Stimulated activated CD4-positive, alpha-beta T cell treated with anti-CD3 and anti-CD28 coated beads, TNF-alpha, amount 100 ng/mL, for 1 hour (primary cell): ENCODE results near the gene GLCCI1.
"Not testable (repeated sequence)": the region's sequence is repeated elsewhere in the genome, so short reads cannot be mapped to it uniquely, and the experiment has no call there.

Experiments used
- DNase-seq, 3 donors: peaks; one replicate each; pipeline ENCODE4 v3.0.0-alpha.2; 2020; ENCODE audit warnings: low read depth in 3 of 3, low spot score in 1 of 3

GLCCI1 gene

DNA sequence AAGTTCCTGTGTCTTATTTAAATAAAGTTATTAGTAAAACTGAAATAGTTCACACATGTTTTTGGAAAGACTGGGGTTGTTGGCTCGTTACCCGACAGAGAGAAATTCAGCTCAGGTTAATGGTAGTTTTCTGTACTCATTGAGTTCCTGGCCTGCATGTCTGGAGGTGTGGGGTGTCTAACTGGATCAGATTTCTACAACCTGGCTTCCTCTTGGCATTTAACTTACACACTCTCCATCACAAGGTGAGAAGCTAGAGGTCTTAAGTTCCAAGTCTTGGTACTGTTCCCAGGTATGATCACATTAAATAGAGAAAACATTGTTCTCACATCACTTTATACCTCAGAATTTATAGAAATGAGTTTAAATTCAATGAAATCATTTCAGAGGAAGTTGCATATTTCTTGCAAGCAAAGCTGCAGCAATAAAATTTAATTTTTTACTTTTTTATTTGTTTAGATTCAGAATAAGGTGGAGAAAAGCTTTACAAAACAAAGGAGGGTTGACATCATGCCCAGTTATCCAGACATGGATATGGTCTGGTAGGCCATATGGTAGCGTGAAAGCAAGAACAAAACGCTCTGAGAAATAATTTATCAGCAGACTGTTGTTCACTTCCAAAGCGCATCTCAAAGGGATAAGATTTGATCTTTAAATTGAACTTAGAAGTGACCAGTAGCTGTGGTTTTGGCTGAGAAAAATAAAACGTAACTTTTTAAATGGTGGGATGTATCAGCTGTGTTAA lies 120.6 kb downstream of the GLCCI1 start:
- no peak for DNase-seq

DNA sequence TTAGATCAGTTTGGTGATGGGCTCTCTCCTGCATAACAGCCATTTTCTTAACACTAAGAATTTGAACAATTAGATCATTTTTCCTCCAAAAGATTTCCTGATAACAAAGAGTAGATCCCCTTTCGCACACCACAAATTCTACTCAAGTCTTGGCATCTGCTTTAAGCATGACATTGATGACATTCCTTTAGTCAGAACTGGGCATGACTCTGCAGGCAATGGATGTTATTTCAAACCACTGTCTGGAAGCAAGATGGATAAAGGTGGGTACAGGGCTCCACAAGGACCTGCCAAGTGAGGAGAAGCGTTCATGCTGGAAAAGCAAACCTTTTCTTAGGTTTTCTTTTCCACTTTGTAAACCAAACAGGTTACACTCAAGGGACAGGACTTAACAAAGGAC lies 123.5 kb downstream of the GLCCI1 start:
- no peak for DNase-seq

DNA sequence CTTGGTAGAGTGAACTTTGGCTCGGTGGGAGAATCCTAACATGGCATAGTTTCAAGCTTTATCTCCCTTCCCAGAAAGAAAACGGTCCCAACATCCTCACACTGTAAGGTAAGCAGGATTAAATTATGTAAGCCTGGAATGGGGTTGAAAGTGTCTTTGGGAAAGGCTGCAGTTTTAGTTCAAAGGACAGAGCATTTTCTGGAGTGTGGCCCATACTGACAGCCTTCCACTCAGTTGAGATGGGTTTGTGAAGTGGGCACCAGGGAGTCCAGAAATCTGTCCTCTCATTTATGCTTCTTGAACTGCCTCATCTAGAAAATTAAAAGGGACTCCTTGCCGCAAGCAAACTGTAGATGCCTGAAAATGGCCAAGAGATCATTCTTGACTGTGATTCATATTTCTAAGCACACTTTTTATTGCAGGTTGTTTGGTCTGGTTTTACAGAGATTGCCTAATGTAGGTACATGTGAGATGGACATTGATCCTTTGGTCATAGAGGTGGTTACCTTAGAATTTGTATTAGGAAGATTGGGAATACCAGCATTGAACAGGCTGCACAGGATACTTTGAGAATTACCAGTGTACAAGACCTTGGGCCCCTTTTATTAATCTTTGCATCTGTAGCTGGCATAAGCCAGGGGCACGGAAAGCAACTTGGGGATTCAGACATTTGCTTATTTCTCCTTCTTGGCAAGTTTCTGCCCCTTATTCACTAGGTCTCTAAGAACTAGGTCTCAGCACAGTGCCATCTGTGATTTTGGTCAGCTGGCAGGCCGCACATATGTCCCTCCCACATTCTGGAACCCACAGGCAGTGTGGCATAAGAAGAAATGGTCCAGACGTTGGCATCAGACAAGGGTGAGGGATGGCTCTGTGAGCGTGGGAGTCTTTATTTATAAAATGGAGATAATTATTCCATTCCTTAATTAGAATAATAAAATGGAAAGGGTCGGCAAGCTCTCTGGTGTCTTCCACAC lies 125.9 kb downstream of the GLCCI1 start:
- DNase-seq, result no peak

DNA sequence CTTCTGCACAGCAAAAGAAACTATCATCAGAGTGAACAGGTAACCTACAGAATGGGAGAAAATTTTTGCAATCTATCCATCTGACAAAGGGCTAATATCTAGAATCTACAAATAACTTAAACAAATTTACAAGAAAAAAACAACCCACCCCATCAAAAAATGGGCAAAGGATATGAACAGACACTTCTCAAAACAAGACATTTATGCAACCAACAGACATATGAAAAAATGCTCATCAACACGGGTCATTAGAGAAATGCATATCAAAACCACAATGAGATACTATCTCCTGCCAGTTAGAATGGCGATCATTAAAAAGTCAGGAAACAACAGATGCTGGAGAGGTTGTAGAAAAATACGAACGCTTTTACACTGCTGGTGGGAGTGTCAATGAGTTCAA lies 132.7 kb downstream of the GLCCI1 start:
- DNase-seq, result not testable (repeated sequence)

DNA sequence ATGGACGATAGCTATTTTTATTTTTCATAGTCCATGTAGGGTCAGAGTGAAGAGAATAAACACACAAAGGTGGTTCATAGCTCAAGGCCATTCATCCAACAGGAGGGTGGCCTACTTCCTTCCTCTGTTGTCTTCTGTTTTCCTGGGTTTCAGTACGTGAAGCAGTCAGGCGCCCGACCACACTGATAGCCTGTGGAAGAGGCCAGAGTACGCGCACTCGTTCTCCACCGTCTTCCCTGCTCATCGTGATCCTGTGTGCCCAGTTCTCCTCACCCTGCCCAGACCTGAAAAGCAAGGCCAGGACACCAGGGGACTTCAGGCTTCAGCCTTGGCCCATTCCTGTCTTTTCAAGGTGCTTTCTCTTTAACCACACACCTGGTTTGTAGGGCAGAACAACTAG lies 134.7 kb downstream of the GLCCI1 start:
- DNase-seq, result no peak

DNA sequence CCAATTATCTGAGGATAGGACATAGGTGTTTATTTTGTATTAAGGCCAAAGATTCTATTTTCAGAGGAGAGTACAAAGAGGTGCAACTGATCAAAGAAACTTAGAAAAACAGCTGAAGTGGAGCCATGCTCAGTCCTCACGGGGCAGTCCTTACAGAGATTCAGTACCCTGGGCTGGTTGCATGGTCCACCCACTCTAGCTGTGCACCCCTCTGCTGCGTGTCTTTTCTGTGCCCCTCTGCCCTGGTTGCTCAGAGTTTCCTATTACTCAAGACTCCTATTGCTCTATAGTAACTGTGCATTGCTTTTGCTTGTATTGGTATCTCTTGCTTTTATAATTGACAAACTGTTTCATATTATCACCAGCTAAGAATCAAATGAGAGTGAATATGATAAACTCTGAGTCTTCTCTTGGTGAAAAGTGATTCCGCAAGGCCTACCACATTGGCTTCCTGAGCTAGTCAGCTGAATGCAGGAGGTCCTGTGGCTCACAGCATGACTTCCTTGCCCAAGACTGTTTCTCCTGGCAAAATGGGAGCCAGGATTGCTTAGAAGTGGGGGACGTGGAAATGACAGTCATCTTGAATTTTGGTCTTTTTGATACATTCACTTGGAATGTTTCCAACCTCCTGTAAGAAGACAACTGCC lies 137.0 kb downstream of the GLCCI1 start:
- DNase-seq, result no peak

DNA sequence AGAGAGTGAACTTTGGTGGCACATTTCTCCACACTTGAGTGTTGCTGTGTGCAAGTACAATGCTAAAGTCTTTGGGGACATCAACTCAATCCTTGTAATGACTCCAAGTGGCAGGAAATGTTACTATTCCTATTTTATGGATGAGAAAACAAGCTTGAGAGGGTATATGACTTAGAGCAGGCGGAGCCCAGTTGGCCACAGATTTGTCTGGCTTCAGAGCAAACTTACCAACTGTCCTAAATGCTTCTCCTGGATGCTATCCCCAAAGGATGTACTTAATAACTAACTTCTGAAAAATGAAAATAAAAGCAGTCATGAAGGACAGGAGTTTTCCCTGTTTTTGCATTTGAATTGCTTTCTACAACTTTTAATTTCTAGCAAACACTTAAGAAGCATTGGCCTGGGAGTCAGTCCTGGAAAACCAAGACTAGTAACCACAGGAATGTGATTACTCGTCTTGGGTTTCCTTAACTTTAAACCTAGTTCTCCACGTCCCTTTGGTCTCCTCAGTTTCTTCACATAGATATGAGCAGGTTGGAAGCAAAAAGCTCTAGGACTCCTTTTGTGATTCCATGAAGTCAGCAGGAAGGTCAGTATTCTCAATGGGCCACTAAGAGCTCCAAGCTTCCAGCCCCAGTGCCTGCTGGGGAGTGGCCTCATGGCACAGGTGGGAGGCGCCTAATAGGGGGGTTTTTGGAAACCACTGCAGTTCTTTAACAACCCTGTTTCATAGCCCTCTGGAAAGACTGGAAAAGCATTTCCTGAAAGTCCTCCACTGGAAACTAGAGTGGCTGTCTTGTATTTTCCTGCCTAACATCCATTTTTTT lies 140.8 kb downstream of the GLCCI1 start:
- no peak for DNase-seq

DNA sequence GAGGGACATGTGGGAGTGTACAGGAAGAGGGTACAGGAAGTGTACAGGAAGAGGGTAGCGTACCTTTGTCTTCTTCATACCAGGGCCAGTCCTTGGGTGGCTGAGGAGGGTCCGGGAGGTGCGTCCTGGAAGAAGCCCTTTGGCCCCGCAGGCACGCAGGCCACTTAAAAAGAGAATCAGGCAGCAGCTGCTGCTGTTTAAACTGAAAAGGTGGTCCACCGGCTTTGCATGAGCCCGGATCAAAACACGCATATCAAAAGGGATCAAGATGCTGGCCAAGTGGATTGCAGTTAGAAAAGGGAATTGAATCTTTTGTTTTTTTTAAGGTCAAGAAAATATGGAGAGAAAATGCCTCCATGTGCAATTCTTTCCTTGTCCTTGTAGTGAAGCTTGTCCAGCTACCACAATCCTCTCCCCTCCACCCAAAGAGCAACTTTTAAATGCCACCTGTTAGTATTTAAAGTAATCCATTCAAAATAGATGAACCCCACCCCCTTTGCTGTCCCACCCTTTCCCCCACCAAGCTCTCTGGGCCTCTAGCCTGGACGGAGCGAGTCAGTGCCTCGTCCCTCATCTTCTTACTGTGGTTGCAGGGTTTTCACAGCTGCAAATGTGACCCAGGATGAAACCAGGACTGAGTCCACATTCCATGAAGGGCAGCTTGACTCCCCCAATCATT lies 142.8 kb downstream of the GLCCI1 start:
- no peak for DNase-seq

DNA sequence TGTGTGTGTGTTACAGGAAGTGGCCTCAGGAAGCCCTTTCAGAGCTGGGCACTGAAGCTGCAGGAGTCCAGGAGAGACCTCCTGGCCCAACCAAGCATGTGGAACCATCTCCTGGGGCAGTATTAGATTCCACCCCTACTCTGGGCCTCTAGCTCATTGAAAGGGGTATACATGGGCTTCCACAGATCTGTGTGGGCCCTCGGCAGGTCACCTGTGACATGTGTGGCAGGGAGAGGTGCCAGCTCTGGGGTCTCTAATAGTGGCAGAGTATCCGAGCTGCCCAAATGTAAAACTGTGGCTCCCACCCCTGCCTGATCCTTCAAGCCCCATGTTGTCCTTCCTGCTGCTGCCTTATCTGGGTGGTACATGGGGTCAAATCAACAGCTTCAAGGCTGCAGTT lies 144.1 kb downstream of the GLCCI1 start:
- no peak for DNase-seq

DNA sequence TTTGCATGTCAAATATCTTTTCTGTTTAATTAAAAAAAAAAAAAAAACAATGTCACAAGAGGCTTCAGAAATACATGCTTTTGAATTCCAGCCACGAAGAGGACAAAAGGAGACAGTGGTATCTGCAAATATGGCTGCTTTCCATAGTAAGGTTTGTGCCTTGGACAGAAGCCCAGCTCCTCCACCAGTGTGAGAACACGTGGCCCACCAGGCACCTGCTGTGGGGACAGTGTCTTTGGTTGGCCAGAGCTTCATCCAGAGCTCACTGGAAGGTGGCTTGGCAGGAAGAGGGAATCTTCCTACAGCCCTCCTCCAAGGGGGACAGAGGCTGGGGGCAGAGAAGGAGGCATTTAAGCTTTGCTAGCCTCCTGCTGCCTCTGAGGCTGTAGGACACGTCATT lies 144.6 kb downstream of the GLCCI1 start:
- DNase-seq, result no peak

DNA sequence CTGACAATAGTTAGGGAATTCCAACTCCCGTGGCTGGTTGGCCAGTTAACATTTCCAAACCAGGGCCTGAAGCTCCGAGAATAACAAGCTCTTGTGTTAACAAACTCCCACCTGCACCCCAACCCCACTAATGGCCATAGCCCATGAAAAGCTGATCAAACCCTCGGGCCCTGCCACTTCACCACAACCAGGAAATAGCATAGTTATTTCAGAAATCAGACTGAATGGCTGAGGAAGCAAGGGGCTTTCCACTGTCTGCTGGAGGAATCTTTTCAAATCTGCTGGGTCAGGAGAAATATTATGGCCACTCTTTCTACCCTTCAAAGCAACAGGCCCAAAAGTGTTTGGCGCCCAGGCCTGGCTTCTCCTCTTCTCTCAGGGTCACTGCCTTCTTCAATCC lies 145.6 kb downstream of the GLCCI1 start:
- no peak for DNase-seq

DNA sequence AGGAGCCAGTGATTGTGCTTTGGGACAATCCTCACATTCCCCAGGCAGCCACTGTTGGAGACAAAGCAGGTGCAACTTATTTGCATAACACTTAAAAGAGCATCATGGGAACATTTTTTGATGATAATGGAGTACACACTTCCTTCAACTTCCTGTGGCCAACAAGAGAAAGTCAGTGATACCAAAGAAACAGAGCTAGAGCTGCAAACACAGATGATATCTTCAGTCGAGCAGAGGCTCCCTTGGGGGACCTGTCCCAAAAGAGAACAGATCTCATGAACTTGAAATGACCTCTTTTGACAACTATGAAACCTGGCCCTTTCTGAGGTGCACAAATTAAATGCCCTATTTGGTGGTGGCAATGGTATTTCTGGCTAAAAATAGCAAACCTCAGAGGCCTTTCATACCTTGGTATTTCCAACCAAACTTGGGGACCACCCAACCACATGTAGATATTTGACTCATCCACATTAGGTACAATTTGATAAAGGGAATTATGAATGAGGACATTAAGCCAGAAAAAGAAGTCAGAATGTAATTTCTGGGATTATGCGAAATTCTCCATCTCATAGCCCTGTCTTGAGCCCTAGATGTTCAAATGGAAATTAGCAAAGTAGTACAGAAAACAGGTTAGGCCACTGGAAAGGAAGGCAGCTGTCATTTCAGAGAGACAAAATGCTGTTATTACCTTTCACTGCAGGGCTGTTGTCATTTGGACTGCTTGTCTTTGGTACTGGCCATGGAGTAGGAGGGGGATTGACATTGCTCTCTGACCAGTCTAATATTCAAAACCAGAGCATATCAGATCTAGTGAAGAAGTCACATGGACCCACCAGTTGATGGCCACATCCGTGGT lies 147.2 kb downstream of the GLCCI1 start:
- DNase-seq, result no peak

DNA sequence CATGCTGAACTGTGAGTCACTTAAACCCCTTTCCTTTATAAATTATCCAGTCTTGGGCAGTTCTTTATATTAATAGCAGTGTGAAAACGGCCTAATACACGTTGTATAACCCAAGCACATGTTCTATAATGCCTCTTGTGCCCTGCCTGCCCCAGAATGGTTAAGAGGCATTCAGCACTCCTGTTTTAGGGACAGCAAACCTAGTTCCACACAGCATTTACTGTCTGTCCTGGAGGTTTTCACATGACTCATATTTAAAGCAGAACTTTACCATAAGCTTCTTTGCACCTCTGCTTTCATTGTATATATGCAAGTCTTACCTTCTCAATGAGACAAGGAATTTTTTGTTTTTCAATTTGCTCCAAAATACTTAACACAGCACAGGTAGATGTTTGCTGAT lies 148.6 kb downstream of the GLCCI1 start:
- no peak for DNase-seq

DNA sequence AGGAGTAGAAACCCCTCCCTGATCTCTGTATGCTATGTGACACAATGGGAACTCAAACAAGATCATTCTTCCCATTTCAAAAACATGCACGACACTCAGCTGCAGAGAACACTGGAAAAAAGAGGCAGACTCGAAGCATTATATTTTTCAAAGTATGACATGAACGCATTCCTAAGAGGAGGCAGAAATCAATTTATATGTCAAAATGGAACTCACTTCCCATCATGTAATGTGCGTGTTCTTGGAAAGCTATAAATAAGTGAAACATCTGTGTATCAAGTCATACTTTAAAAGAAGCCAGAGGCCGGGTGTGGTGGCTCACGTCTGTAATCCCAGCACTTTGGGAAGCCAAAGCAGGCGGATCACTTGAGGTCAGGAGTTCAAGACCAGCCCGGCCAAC lies 150.7 kb downstream of the GLCCI1 start:
- DNase-seq, result no peak

DNA sequence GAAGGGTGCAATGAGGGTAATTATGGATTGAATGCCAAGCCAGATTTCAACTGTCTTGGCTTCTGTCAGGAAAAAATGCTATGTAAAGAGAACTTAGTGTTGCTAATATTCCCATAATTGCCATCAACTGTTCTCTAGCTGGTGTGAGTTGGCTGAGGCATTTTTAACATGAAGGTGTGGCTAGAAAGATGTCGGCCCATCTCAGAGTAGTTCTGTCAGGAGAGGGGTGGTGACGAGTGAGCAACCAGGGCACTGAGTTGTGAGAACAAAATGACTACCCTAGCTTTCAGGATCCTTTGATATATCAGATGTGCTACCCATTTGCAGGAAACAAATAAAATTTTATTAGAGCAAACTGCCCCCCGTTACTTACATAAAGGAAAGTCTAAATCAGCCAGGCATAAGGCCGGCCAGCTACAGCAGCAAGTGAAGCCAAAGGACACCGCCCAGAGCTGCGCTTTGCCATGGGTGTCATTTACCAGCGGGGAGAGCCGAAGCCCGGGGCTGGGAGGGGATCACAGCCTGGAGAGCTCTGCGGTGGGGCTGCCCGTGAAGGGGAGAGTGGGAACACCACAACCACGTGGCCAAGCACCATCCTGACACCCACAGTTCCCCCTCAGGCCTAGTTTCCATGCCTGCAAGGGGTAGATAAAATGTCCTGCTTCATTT lies 151.9 kb downstream of the GLCCI1 start:
- DNase-seq, result no peak

DNA sequence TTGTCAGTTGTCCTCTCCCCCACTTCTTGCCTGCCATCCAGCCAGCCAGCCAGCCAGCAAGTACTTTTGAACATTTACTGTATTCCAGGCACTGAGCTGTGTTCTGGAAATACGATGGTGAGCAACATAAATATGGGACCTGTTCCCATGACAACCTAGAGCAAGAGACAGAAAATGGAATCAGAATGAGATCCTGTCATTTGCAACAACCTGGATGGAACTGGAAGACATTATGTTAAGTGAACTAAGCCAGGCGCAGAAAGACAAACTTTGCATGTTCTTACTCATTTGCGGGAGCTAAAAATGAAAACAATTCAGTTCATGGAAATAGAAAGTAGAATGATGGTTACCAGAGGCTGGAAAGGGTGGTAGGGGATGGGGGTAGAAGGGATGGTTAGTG lies 152.6 kb downstream of the GLCCI1 start:
- no peak for DNase-seq

DNA sequence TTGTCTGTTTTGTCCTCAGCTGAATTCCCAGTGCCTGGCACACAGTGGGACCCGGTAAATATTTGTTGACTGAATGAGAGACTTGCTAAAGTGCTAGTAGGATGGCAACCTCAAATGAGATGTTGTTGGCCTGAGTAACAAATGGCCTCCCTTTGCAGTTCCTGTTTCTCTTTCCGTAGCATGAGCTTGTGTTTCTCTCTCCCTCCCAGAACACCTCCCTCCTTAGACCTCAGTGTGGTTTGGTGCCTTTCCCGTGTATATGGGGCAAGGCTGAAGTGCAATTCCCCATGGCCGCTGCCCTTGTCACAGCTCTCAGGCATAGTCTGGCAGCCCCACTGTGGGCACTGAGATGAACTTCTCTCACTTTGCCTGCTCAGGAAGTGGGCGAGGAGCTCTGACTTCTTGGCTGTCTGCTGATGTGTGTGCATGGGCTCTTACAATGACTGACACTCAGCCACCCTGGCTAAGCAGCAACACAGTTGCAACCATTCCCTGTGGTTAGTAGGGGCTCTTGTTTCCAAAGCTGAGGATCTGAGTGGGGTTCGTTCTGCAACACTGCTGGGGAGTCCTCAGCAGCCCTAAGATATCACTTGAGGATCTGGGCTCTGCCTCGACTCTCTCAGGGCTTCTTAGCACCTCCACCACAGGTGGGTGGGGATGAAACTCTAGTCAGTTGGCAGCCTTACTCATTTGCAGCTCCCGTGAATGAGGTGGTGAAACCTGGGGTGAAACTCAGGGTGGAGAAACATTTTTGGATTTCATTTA lies 157.3 kb downstream of the GLCCI1 start:
- peak; percentile 40 to 52 (median 50) for DNase-seq

DNA sequence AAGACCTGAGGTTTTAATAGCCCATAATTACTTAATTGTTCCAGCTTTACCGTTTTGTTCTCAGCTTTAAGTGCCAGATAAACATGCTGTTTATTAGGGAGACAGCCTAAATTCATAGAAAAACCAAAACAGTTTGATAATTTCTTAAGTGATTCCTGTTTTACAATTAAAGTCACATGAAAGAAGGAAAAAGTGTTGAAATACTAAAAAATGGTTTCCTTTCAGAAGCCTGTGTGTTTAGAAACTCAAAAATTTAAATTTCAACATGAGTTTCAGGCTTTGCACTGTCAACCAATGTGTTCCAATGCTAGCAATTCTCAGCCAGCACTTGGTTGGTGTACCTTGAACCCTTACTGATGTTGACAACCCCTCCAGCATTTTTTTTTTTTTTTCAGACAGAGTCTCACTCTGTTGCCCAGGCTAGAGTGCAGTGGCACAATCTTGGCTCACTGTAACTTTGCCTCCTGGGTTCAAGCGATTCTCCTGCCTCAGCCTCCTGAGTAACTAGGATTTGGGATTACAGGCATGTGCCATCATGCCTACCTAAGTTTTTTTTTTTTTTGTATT lies 158.1 kb downstream of the GLCCI1 start:
- DNase-seq, result no peak
